T-helper 1 cell treated with Interleukin-12 subunit alpha and Interleukin-12 subunit beta and Interleukin-4 antibody, amounts not matched to agents 30 ng/mL and 1 ng/mL, for 36 hours (primary cell): Measurements from ENCODE around the gene ADAT3. TPM values are rescaled to one million over a fixed set of nuclear protein-coding genes. Genes with fewer than 3 reads are reported as not detected.

Experiments
- intact Hi-C: fragments of 100-400 bp; cut with micrococcal nuclease; formaldehyde crosslinking; loops from one replicate; pipeline ENCODE4 v1.15.1; 2024
- total RNA-seq: library from RNA; stranded (reverse); gene quantifications from 2 replicates; pipeline ENCODE4 v1.2.3, GENCODE V29; 2022

Gene ADAT3
- total RNA-seq, 1 donor from 2014 or later = 10.5 TPM

DNA sequence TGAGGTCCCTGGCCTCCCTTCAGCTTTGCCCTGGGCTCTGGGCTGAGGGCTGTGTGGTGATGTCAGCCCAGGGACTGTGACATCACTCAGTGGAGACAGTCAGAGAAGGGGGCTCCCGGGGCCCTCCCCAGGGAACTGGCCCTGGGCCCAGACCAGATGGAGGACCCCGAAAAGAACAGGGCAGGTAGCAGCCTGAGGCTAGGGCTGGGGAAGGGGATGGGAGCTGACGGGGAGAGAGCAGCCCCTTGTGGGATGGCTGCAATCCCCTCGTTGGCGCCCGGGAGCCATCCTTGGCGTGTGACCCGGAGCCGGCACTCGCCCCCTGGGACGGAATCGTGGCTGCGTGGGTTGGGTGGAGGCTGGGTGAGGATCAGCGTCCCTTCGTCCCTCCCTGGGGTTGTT lies 49.3 kb downstream of the ADAT3 start:
- intact Hi-C loops = no loop called here

GRCh38 chr19:1955171-1956121 lies 50.2 kb downstream of the ADAT3 start:
- intact Hi-C loops = no loop called here

DNA sequence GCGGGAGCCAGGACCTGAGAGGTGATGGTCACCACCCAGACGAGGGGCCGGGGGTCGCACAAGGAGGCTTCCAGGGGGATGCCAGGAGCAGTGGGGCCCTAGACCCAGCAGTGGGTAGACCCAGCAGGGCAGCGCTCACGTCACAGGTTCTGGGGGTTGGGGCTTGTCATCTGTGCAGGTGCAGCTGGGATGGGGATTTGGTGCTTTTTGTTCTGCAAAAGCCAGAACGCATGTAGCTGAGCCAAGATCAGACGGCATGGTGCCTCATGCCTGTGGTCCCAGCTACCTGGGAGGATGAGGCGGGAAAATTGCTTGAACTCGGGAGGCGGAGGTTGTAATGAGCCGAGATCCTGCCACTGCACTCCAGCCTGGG lies 50.9 kb downstream of the ADAT3 start:
- intact Hi-C loops = no loop called here

- intact Hi-C loops = no loop called here
Measured at GRCh38 chr19:1956868-1957492, 51.8 kb downstream of the ADAT3 start.

- intact Hi-C loops = no loop called here
Measured at GRCh38 chr19:1957562-1958248, 52.5 kb downstream of the ADAT3 start.

DNA sequence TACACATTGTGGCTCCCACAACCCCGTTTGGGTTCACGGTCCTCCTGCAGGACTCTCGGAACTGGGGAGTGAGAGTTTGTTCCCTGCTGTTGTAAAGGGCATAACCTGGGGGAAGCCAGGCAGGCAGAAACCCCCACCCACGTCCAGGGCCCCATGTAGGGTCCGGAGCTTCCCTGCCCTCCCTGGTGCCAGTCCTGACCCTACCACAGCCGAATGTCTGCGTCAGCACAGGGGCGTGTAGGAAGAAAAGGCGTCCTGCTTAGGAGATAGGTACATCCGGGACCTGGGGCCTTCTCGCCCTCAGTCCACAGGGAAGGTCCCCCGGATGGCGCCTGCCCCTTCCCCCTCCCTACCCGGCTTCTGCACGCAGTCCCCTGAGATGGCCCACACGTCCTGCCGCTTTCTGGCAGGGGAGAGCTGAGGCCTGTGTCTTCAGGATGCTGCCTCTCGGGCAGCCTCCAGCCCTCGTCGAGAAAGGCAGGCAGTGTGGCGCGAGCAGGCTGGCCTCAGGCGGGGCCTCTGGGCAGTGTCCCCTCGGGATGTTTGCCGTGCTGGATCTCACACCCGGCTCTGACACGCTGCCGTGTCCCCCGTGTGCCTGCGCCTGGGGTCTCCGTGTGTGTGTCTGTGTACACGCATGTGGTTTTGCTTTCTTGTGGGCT lies 54.9 kb downstream of the ADAT3 start:
- intact Hi-C loops = no loop called here

DNA sequence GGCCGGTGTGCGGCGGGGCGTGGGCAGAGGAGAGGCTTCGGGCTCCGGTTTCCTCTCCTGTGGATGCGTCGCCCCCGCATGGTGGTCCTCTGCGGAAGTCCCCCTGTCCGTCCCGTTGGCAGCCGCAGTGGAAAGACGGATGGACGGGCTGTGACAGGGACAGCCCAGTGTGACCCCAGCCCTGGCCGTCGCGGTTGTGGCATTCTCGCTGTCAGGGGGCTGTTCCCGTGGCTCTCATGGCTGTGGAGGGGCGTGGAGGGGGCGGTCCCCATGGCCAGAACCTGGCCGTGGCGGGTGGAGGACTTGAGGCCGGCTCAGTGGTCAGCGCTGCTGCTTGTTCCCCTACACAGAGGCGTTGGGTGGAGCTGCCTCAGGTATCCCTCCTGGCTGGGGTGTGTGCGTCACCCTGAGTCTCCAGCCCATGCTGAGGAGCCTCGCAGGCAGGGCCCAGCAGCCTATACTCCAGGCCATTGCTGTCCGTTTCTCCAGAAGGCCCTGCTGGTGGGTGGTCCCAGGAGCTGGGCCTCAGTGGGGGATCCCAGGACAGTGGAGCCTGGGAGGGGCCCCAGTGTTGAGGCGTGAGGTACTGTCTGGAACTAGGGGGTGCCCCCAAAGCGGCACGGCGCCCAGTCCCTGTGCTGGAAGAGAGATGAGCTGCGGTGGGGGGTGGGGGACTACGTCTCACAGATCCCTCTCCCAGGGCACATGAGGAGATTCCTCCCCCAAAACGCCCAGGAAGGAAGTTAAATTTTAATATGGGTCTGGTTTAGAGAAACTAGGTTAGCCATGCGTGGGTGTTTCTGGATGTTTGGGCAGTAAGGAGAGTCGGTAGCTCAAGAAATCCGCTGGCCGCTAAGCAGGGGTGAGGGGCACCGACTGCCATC lies 56.0 kb downstream of the ADAT3 start:
- intact Hi-C loops = no loop called here

DNA sequence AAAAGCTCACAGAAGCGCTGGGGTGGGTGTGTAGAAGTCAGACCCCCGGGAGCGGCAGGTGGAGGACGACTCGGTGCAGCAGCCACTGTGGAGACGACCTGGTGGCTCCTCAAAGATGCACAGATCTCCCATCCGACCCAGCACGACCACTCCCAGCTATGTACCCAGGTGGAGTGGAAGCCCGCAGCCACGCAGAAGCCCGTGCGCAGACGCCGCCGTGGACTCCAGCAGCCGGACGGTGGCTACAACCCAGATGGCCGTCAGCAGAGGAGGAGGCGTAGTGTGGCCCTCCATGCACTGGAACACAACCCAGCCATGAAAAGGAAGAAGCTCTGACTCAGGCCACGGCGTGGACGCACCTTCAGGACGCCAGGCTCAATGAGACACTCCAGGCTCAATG lies 57.5 kb downstream of the ADAT3 start:
- intact Hi-C loops = no loop called here

Other genes with a start within 250 kb of the ADAT3 start
- gene ONECUT3, start 151.9 kb upstream of the ADAT3 start, total RNA-seq = not detected in 2 replicates
- 14.2 and 14.9 TPM in 2 replicates for gene ATP8B3, start 93.1 kb upstream of the ADAT3 start, total RNA-seq
- gene REXO1, start 56.9 kb upstream of the ADAT3 start, total RNA-seq = 57.9 and 59.7 TPM in 2 replicates
- gene KLF16, start 41.8 kb upstream of the ADAT3 start, total RNA-seq = 20.4 and 21.5 TPM in 2 replicates
- 128 and 134 TPM in 2 replicates for gene ABHD17A, start 19.9 kb upstream of the ADAT3 start, total RNA-seq
- gene SCAMP4, start within 50 bp of the ADAT3 start, total RNA-seq = 35.4 and 41.9 TPM in 2 replicates
- 128 and 129 TPM in 2 replicates for gene CSNK1G2, start 35.8 kb downstream of the ADAT3 start, total RNA-seq
- gene BTBD2, start 110.3 kb downstream of the ADAT3 start, total RNA-seq = 34.2 and 44.9 TPM in 2 replicates
- 205 and 213 TPM in 2 replicates for gene MKNK2, start 145.8 kb downstream of the ADAT3 start, total RNA-seq
- gene MOB3A, start 190.9 kb downstream of the ADAT3 start, total RNA-seq = 244 and 254 TPM in 2 replicates
- gene IZUMO4, start 191.5 kb downstream of the ADAT3 start, total RNA-seq = 15.4 and 19.1 TPM in 2 replicates
- gene AP3D1, start 246.2 kb downstream of the ADAT3 start, total RNA-seq = 126 and 139 TPM in 2 replicates